HG02943 (cell line): Measurements from ENCODE around the gene ATXN7L2.

Experiments used
- ATAC-seq: cut with Tn5 transposase; IDR thresholded peaks from one replicate; pipeline ENCODE4 v1.9.1; 2021; ENCODE audit warnings: mild to moderate bottlenecking, low read depth, moderate library complexity; ENCODE audit not compliant: unreplicated experiment

Gene ATXN7L2

GRCh38 chr1:109522026-109522425 lies 38.3 kb downstream of the ATXN7L2 start:
- no peak for ATAC-seq

GRCh38 chr1:109523706-109524105 lies 40.0 kb downstream of the ATXN7L2 start:
- ATAC-seq: no peak

- no peak for ATAC-seq
These were observed 43.5 kb downstream of the ATXN7L2 start for GRCh38 chr1:109527098-109527811.

- ATAC-seq: no peak
These were observed 44.4 kb downstream of the ATXN7L2 start for GRCh38 chr1:109527846-109528695.

- no peak for ATAC-seq
These were observed 45.0 kb downstream of the ATXN7L2 start for GRCh38 chr1:109528712-109529111.

GRCh38 chr1:109529881-109530456 lies 46.3 kb downstream of the ATXN7L2 start:
- ATAC-seq: no peak

- no peak for ATAC-seq
These were observed 46.9 kb downstream of the ATXN7L2 start for GRCh38 chr1:109530457-109531087.

- no peak for ATAC-seq
These were observed 47.7 kb downstream of the ATXN7L2 start for GRCh38 chr1:109531380-109531779.

- ATAC-seq: no peak
These were observed 48.2 kb downstream of the ATXN7L2 start for GRCh38 chr1:109531826-109532364.

GRCh38 chr1:109532365-109533136 lies 48.8 kb downstream of the ATXN7L2 start:
- no peak for ATAC-seq

- no peak for ATAC-seq
These were observed 50.7 kb downstream of the ATXN7L2 start for GRCh38 chr1:109534307-109534858.

GRCh38 chr1:109535481-109535880 lies 51.8 kb downstream of the ATXN7L2 start:
- ATAC-seq: no peak

- no peak for ATAC-seq
These were observed 52.3 kb downstream of the ATXN7L2 start for GRCh38 chr1:109535971-109536491.

- no peak for ATAC-seq
These were observed 53.9 kb downstream of the ATXN7L2 start for GRCh38 chr1:109537450-109538178.

GRCh38 chr1:109538827-109539555 lies 55.3 kb downstream of the ATXN7L2 start:
- no peak for ATAC-seq

GRCh38 chr1:109539676-109540075 lies 56.0 kb downstream of the ATXN7L2 start, which contains the start of gene GPR61:
Gene GPR61 (plus strand): TSS chr1:109539872. CDS start chr1:109543023, 3,151 bp downstream.
- ATAC-seq: no peak

GRCh38 chr1:109541102-109541501 lies 57.4 kb downstream of the ATXN7L2 start:
- ATAC-seq: no peak
